Stomach (tissue), 4 donors: ENCODE results near the gene ZNF398.

ENCODE experiments used
- CTCF ChIP-seq, 7 experiments: fragments of 450-650 bp in 4 of 7; fragments of 200-600 bp in 3 of 7; sonication (generic) in 3 of 7; IDR thresholded peaks; one replicate each; pipeline ENCODE4 v1.5.1; 2016 to 2019; ENCODE audit warnings: antibody characterized with exemption in 7 of 7, control low read depth in 2 of 7, mild to moderate bottlenecking in 1 of 7
- EP300 ChIP-seq: sonication (generic); formaldehyde crosslinking; IDR thresholded peaks from one replicate; pipeline ENCODE4 v1.6.1; 2017; ENCODE audit warnings: antibody characterized with exemption
- POLR2A ChIP-seq, 4 donors: fragments of 450-650 bp; IDR thresholded peaks; one replicate each; pipeline ENCODE4 v1.6.1; 2016; ENCODE audit warnings: antibody characterized with exemption in 4 of 4, control low read depth in 2 of 4, mild to moderate bottlenecking in 1 of 4, moderate library complexity in 1 of 4
- POLR2AphosphoS5 ChIP-seq, 3 donors: sonication (generic); formaldehyde crosslinking; IDR thresholded peaks; one replicate each; pipeline ENCODE4 v1.6.1; 2016; ENCODE audit warnings: antibody characterized with exemption in 3 of 3

- TF ChIP-seq POLR2A (IDR thresholded peaks at IDR 0.05) (no peak), CTCF (IDR thresholded peaks at IDR 0.05) (peak in 5 of 7 experiments; percentile 33 to 97 (median 62)), POLR2AphosphoS5 (IDR thresholded peaks at IDR 0.05) (peak in 2 of 3 donors; percentile 39 to 61), EP300 (no peak)
Measured at GRCh38 chr7:149147072-149147751, at the start of gene ZNF398.
